K562 (cell line): ENCODE measurements around the gene C2orf76. TPM values are rescaled to one million over a fixed set of nuclear protein-coding genes. Genes with fewer than 3 reads are reported as not detected.

Experiments
- ASH1L ChIP-seq: fragments of 450-650 bp; IDR thresholded peaks from 2 replicates; pipeline ENCODE4 v1.6.1; 2018; ENCODE audit warnings: borderline replicate concordance, mild to moderate bottlenecking, low read depth; ENCODE audit not compliant: partially characterized antibody
- BHLHE40 ChIP-seq: IDR thresholded peaks from 2 replicates; pipeline ENCODE4 v1.6.1; 2011; ENCODE audit warnings: low read length, improper control_type of control experiment
- DIDO1 ChIP-seq: fragments of 450-650 bp; IDR thresholded peaks from 2 replicates; pipeline ENCODE4 v1.6.1; 2016; ENCODE audit warnings: low read depth, missing biosample characterization, missing genetic modification characterization
- EGR1 ChIP-seq: fragments of 450-650 bp; conservative IDR thresholded peaks from 2 replicates; pipeline ENCODE4 v1.6.1; 2017; ENCODE audit warnings: mild to moderate bottlenecking
- FUS ChIP-seq: fragments of 200-400 bp; formaldehyde crosslinking; optimal IDR thresholded peaks from 2 replicates; pipeline ENCODE3; 2017; ENCODE audit warnings: low read depth, low read length
- IRF1 ChIP-seq: sonication (generic); formaldehyde crosslinking; IDR thresholded peaks from 2 replicates; pipeline ENCODE4 v1.8.0; 2022; ENCODE audit warnings: missing genetic modification reagents, mild to moderate bottlenecking, borderline replicate concordance
- JUNB ChIP-seq: fragments of 450-650 bp; formaldehyde crosslinking; conservative IDR thresholded peaks from 2 replicates; pipeline ENCODE4 v1.4.0; 2020; ENCODE audit warnings: mild to moderate bottlenecking
- KLF6 ChIP-seq: fragments of 250-450 bp; sonication (Bioruptor Pico); IDR thresholded peaks from 2 replicates; pipeline ENCODE4 v1.4.0; 2020; ENCODE audit warnings: mild to moderate bottlenecking, moderate library complexity, borderline replicate concordance
- NCOA4 ChIP-seq: fragments of 450-650 bp; IDR thresholded peaks from 2 replicates; pipeline ENCODE4 v1.6.1; 2018; ENCODE audit warnings: mild to moderate bottlenecking; ENCODE audit not compliant: partially characterized antibody
- NR3C1 ChIP-seq: sonication (generic); formaldehyde crosslinking; IDR thresholded peaks from 2 replicates; pipeline ENCODE4 v1.8.1; 2022; ENCODE audit warnings: missing genetic modification reagents
- SAP30 ChIP-seq: fragments of 200-600 bp; sonication (generic); IDR thresholded peaks from 2 replicates; pipeline ENCODE4 v1.6.1; 2012; ENCODE audit warnings: borderline replicate concordance, low read depth, mild to moderate bottlenecking, moderate library complexity, low read length, control low read depth, inconsistent platforms; ENCODE audit not compliant: insufficient read depth, poor library complexity, severe bottlenecking
- SMARCC2 ChIP-seq: fragments of 450-650 bp; IDR thresholded peaks from 2 replicates; pipeline ENCODE4 v1.6.1; 2017; ENCODE audit warnings: antibody characterized with exemption, moderate library complexity, mild to moderate bottlenecking, low read depth
- SOX6 ChIP-seq: fragments of 450-650 bp; IDR thresholded peaks from 2 replicates; pipeline ENCODE4 v1.6.1; 2014; ENCODE audit warnings: mild to moderate bottlenecking
- ZNF24 ChIP-seq: fragments of 450-650 bp; IDR thresholded peaks from 2 replicates; pipeline ENCODE4 v1.6.1; 2016
- ZNF398 ChIP-seq: fragments of 250-450 bp; sonication (Bioruptor Pico); IDR thresholded peaks from 2 replicates; pipeline ENCODE4 v1.8.0; 2021; ENCODE audit warnings: moderate library complexity, mild to moderate bottlenecking, inconsistent platforms
- ZNF445 ChIP-seq: fragments of 250-450 bp; sonication (Bioruptor Pico); IDR thresholded peaks from 2 replicates; pipeline ENCODE4 v1.4.0; 2020; ENCODE audit warnings: low read depth, mild to moderate bottlenecking, moderate library complexity
- ZNF583 ChIP-seq: fragments of 250-450 bp; sonication (Bioruptor Pico); IDR thresholded peaks from 2 replicates; pipeline ENCODE4 v1.4.0; 2020
- polyA plus RNA-seq, 8 experiments: library from polyadenylated mRNA; depleted of rRNA in 4 of 8; stranded (reverse) in 5 of 8; unstranded in 3 of 8; fragments of >200 nt; fragmentation: Nextera tagmentation in 2 of 8; fragmentation: Illumina TruSeq in 1 of 8; extraction: Ambion mirVana in 2 of 8; extraction: Trizol in 1 of 8; gene quantifications; 2 replicates each; pipeline versions ENCODE4 v1.2.1 to v1.2.3, GENCODE V29; 2011 to 2014; ENCODE audit warnings: inconsistent platforms in 1 of 8, missing spikeins in 1 of 8
- total RNA-seq, 7 experiments: library from RNA; depleted of rRNA in 6 of 7; stranded (reverse); fragments of >200 nt in 6 of 7; fragmentation: Illumina TruSeq in 2 of 7; extraction: Trizol in 2 of 7; gene quantifications; 2 replicates each; pipeline versions ENCODE4 v1.2.1 to v1.2.3, GENCODE V29; 2011 to 2021; ENCODE audit warnings: low replicate concordance in 1 of 7
- TF ChIP-seq, protein P1 (sequence below): sonication (generic); formaldehyde crosslinking; IDR thresholded peaks from 2 replicates; pipeline ENCODE4 v1.8.1; 2023; ENCODE audit warnings: mild to moderate bottlenecking, missing genetic modification reagents, moderate library complexity
- TF ChIP-seq, protein P2 (sequence below): fragments of 250-450 bp; sonication (Bioruptor Pico); IDR thresholded peaks from 2 replicates; pipeline ENCODE4 v1.8.0; 2022; ENCODE audit warnings: inconsistent platforms, mild to moderate bottlenecking, moderate library complexity, borderline replicate concordance
- TF ChIP-seq, protein P3 (sequence below): fragments of 250-450 bp; sonication (Bioruptor Pico); IDR thresholded peaks from 2 replicates; pipeline ENCODE4 v1.4.0; 2020; ENCODE audit warnings: borderline replicate concordance

The C2orf76 gene
- total and polyA plus RNA-seq, 9 of the 15 experiments (the other 6 are each of a cell fraction or from before 2014, with no cell fraction given), result 4.8 to 26.2 (median 14.5) TPM

GRCh38 chr2:119338826-119339561 is 27.6 kb downstream of the C2orf76 start (continued):
- TF ChIP-seq ZNF398 (CRISPR knock-in tag), result peak; percentile 53; the same call in 1 of the 2 replicates
- TF ChIP-seq KLF6, result peak; percentile 97
- peak; percentile 34; the same call in 1 of the 2 replicates for TF ChIP-seq BHLHE40
- TF ChIP-seq ZNF445 (CRISPR knock-in tag), result peak; percentile 84
- no peak for TF ChIP-seq ASH1L
- TF ChIP-seq JUNB (CRISPR knock-in tag), result no peak
- no peak for TF ChIP-seq FUS
- TF ChIP-seq ZNF24, result no peak
- TF ChIP-seq SMARCC2, result no peak
- peak; percentile 79 for TF ChIP-seq SOX6
- TF ChIP-seq, protein P1, sequence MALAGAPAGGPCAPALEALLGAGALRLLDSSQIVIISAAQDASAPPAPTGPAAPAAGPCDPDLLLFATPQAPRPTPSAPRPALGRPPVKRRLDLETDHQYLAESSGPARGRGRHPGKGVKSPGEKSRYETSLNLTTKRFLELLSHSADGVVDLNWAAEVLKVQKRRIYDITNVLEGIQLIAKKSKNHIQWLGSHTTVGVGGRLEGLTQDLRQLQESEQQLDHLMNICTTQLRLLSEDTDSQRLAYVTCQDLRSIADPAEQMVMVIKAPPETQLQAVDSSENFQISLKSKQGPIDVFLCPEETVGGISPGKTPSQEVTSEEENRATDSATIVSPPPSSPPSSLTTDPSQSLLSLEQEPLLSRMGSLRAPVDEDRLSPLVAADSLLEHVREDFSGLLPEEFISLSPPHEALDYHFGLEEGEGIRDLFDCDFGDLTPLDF (CRISPR knock-in tag), result no peak
- TF ChIP-seq, protein P2, sequence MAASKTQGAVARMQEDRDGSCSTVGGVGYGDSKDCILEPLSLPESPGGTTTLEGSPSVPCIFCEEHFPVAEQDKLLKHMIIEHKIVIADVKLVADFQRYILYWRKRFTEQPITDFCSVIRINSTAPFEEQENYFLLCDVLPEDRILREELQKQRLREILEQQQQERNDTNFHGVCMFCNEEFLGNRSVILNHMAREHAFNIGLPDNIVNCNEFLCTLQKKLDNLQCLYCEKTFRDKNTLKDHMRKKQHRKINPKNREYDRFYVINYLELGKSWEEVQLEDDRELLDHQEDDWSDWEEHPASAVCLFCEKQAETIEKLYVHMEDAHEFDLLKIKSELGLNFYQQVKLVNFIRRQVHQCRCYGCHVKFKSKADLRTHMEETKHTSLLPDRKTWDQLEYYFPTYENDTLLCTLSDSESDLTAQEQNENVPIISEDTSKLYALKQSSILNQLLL, result no peak
- no peak for TF ChIP-seq DIDO1 (tag)
- TF ChIP-seq NR3C1 (CRISPR knock-in tag), result no peak
- TF ChIP-seq SAP30, result no peak
- TF ChIP-seq IRF1 (CRISPR knock-in tag), result no peak
- TF ChIP-seq NCOA4, result no peak
- TF ChIP-seq, protein P3, sequence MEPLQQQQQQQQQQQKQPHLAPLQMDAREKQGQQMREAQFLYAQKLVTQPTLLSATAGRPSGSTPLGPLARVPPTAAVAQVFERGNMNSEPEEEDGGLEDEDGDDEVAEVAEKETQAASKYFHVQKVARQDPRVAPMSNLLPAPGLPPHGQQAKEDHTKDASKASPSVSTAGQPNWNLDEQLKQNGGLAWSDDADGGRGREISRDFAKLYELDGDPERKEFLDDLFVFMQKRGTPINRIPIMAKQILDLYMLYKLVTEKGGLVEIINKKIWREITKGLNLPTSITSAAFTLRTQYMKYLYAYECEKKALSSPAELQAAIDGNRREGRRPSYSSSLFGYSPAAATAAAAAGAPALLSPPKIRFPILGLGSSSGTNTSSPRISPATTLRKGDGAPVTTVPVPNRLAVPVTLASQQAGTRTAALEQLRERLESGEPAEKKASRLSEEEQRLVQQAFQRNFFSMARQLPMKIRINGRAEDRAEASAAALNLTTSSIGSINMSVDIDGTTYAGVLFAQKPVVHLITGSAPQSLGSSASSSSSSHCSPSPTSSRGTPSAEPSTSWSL (CRISPR knock-in tag), result peak; percentile 80; the same call in 1 of the 2 replicates
- peak; percentile 40; the same call in 1 of the 2 replicates for TF ChIP-seq EGR1
- peak; percentile 97 for TF ChIP-seq ZNF583 (CRISPR knock-in tag)
